ENCODE data around the gene SPACA7. TPM values are rescaled to one million over a fixed set of nuclear protein-coding genes. Genes with fewer than 3 reads are reported as not detected.

Gene SPACA7
- total RNA-seq, 3 donors from 2014 or later = not detected

DNA sequence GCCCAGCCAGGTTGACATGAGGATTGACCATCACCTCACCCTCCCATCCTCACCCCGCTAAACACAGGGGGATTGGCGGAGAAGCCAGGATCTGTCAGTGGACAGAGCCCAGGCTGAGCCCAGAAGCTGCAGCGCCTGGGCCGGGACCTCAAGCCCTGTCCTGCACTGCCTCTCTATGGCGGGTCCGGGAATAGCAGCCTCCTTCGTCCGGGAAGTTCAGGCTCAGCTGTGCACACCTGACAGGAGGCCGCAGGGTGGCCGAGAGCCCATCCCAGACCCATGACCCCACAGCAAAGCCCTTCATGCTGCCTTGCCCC, 67.8 kb downstream of the SPACA7 start:
- DNase-seq = peak; percentile 19

DNA sequence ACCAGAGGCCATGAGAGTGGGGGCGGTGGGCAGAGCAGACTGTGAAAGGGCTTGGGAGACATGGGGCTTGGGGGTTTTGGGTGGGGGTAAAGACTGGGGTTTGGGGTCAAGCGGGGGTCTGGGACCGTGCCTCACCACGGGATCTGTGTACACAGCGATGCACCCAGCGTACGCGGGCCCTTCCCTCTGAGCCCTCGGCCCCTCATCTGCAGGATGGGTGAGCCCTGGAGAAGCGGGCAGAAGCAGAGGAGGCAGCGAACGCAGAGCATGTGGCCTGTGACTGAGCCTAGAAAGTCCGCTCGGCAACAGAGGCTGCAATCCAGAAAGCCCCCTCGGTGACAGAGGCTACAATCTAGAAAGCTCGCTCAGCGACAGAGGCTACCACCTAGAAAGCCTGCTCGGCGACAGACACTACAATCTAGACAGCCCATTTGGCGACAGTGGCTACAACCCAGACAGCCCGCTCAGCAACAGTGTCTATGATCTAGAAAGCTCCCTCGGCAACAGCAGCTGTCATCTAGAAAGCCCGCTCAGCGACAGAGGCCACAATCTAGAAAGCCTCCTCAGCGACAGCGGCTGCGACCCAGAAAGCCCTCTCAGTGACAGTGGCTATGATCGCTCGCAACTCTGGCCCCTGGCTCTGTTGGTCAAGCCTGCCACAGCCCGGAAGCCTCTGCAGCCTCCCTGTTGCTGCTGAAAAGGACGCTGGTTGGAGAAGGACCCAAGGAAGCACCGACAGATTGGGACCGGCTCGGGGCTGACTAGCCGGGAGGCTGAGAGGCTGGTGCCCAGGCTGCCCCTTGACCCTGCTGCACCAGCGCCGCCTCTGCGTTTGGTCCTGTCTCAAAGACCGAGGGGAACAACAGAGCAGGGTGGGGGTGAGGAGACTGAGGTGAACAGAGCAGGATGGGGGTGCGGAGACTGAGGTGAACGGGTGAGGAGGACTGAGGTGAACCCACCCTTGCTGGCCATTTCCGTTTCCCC, 68.6 kb downstream of the SPACA7 start:
- Mint-ChIP-seq H3K4me1 (ENCODE audit: low read depth) (peaks cover 2% of the 10 kb centered on the region), H3K9me3 (no peaks in the 10 kb centered on the region), H3K27me3 (ENCODE audit: low read depth) (peaks cover 43% of the 10 kb centered on the region), H3K4me3 (no peak overlapping the region), H3K36me3 (ENCODE audit: insufficient read depth) (no peaks in the 10 kb centered on the region)
- ATAC-seq = no peak
- DNase-seq = no peak

More for the DNA sequence above, 67.8 kb downstream of the SPACA7 start:
- Mint-ChIP-seq H3K36me3 (ENCODE audit: insufficient read depth) (no peaks in the 10 kb centered on the region), H3K9me3 (no peaks in the 10 kb centered on the region), H3K27me3 (ENCODE audit: low read depth) (peaks cover 47% of the 10 kb centered on the region), H3K4me1 (ENCODE audit: low read depth) (peaks cover 2% of the 10 kb centered on the region), H3K4me3 (no peak overlapping the region)
- ATAC-seq = peak; percentile 32 to 42

GRCh38 chr13:112445411-112446271, 69.5 kb downstream of the SPACA7 start:
- peaks cover 2% of the 10 kb centered on the region for H3K4me1 Mint-ChIP-seq (ENCODE audit: low read depth)
- H3K4me3 Mint-ChIP-seq = no peak overlapping the region
- ATAC-seq = no peak
- H3K9me3 Mint-ChIP-seq = no peaks in the 10 kb centered on the region
- H3K27me3 Mint-ChIP-seq (ENCODE audit: low read depth) = peaks cover 34% of the 10 kb centered on the region
- H3K36me3 Mint-ChIP-seq (ENCODE audit: insufficient read depth) = no peaks in the 10 kb centered on the region
- no peak for DNase-seq

- H3K27me3 Mint-ChIP-seq (ENCODE audit: low read depth) = peaks cover 31% of the 10 kb centered on the region
- no peak overlapping the region for H3K4me3 Mint-ChIP-seq
- ATAC-seq (no peak), DNase-seq (no peak)
- no peaks in the 10 kb centered on the region for H3K9me3 Mint-ChIP-seq
- H3K36me3 Mint-ChIP-seq (ENCODE audit: insufficient read depth) = no peaks in the 10 kb centered on the region
- H3K4me1 Mint-ChIP-seq (ENCODE audit: low read depth) = peaks cover 2% of the 10 kb centered on the region
These were observed 70.2 kb downstream of the SPACA7 start for GRCh38 chr13:112446347-112446861.

DNA sequence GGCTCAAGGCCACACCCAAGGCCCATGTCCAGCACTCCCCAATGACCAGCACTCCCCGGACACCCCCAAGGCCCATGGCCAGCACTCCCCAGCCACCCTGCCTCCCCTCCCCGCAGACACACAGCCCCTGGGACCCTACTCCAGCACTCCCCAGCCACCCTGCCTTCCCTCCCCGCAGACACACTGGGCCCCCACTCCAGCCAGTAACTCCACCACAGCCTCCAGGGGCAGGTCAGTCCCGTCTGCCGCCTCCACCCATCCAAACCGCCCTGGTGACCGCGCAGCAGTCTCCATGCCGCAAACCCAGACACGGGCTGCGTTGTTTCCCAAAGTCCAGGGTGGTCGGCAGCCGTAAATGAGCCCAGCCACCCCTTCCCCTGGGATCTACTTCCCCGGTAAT, 70.7 kb downstream of the SPACA7 start:
- ATAC-seq (no peak), DNase-seq (no peak)
- no peak overlapping the region for H3K4me3 Mint-ChIP-seq
- no peaks in the 10 kb centered on the region for H3K9me3 Mint-ChIP-seq
- peaks cover 27% of the 10 kb centered on the region for H3K27me3 Mint-ChIP-seq (ENCODE audit: low read depth)
- peaks cover 2% of the 10 kb centered on the region for H3K4me1 Mint-ChIP-seq (ENCODE audit: low read depth)
- no peaks in the 10 kb centered on the region for H3K36me3 Mint-ChIP-seq (ENCODE audit: insufficient read depth)

- H3K4me1 Mint-ChIP-seq (ENCODE audit: low read depth) = peaks cover 2% of the 10 kb centered on the region
- DNase-seq = no peak
- H3K27me3 Mint-ChIP-seq (ENCODE audit: low read depth) = peaks cover 24% of the 10 kb centered on the region
- H3K4me3 Mint-ChIP-seq = no peak overlapping the region
- H3K36me3 Mint-ChIP-seq (ENCODE audit: insufficient read depth) = no peaks in the 10 kb centered on the region
- no peaks in the 10 kb centered on the region for H3K9me3 Mint-ChIP-seq
- ATAC-seq = no peak
These were observed 71.2 kb downstream of the SPACA7 start for GRCh38 chr13:112447306-112447705.

DNA sequence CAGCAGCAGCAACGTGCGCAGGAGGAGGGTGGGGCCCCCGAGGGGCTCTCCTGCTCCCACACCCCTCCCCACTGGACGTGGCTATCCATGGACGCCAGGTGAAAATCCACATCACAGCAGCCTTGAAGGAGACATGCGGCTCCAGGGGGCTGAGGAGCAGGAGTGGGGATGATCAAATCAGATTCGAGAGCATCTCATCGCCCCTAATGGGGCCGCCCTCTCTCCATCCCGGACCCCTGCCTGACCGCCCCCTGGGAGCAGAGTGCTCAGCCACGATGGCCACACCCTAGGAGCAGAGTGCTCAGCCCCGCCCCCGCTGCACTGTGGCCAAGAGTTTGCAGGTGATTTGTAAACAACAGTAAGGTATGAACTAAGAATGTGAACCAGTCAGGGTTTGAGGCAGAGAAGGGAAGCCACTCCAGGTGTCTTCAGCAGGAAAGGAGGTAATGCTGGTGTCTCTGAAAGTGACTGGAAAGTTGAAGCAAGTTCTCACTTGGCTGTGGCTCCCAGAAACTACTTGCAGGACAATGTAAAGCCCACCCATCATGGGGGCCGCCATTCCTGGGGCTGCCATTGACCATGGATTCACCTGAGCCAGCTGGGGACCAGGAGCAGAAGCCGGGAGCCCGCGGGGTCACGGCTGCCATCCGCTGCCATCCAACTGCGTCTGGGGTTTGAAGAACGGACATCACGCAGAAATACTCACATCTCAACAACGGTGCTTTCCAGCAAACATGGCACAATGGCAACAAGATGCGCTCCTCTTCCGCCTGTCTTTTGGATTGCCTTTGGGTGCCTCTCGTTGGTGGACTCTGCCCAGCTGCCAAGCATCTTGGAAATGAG, 71.8 kb downstream of the SPACA7 start:
- Mint-ChIP-seq H3K4me3 (no peak overlapping the region), H3K27me3 (ENCODE audit: low read depth) (peaks cover 24% of the 10 kb centered on the region), H3K36me3 (ENCODE audit: insufficient read depth) (no peaks in the 10 kb centered on the region), H3K9me3 (no peaks in the 10 kb centered on the region), H3K4me1 (ENCODE audit: low read depth) (peaks cover 2% of the 10 kb centered on the region)
- no peak for DNase-seq
- no peak for ATAC-seq

DNA sequence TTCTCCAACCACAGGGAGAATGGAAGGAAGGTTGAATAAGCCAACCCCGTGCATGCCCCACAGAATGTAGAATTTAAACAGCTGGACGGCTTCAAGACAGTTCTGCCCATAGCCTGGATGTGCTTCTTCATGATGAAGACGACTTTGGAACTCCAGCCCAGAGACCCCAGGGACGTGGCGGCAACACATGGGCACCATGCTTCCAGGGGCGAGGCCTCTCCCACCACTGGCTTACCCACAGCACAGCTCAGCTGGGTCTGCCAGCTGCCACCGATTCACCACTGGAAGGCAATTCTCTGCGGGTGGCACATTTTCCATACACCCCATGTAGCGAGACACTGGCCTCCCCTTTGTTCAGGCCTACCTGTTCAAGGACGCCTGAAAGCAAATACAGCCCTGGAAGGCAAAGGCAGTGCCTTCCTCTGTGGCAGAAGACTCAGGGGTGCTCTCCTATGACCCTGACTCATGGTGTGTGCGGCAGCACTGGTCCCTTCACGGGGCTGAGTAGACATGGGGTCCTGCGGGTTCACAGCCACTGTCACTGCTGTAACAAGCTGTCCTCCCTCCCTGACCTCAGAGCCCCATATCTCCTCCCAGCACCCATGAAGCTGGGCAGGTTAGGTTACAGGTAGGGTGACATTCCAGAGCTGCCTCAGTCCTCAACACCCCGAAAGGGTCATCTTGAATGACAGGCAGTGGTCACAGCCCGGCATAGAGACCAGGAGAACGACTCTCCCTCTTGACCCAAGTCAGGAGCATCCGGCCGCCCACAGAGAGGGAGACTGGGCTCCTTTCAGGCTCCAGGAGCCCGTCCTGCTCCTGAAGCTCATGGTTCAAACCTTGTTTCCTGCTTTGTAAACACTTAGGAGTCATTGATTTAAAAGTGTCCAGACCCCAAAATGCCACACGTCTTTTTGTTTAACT, 72.7 kb downstream of the SPACA7 start:
- Mint-ChIP-seq H3K36me3 (ENCODE audit: insufficient read depth) (no peaks in the 10 kb centered on the region), H3K9me3 (no peaks in the 10 kb centered on the region), H3K4me1 (ENCODE audit: low read depth) (no peaks in the 10 kb centered on the region), H3K27me3 (ENCODE audit: low read depth) (peaks cover 15% of the 10 kb centered on the region), H3K4me3 (no peak overlapping the region)
- ATAC-seq (no peak), DNase-seq (no peak)

- Mint-ChIP-seq H3K4me3 (no peak overlapping the region), H3K9me3 (no peaks in the 10 kb centered on the region)
- ATAC-seq = no peak
These were observed 73.4 kb downstream of the SPACA7 start for GRCh38 chr13:112449545-112449930.

GRCh38 chr13:112450118-112450903, 74.2 kb downstream of the SPACA7 start:
- H3K36me3 Mint-ChIP-seq (ENCODE audit: insufficient read depth) = no peaks in the 10 kb centered on the region
- no peak overlapping the region for H3K4me3 Mint-ChIP-seq
- no peaks in the 10 kb centered on the region for H3K4me1 Mint-ChIP-seq (ENCODE audit: low read depth)
- no peaks in the 10 kb centered on the region for H3K9me3 Mint-ChIP-seq
- no peak for ATAC-seq
- H3K27me3 Mint-ChIP-seq (ENCODE audit: low read depth) = peaks cover 10% of the 10 kb centered on the region
- no peak for DNase-seq

More at GRCh38 chr13:112449545-112449930, 73.4 kb downstream of the SPACA7 start:
- DNase-seq = no peak
- no peaks in the 10 kb centered on the region for H3K4me1 Mint-ChIP-seq (ENCODE audit: low read depth)
- peaks cover 12% of the 10 kb centered on the region for H3K27me3 Mint-ChIP-seq (ENCODE audit: low read depth)
- no peaks in the 10 kb centered on the region for H3K36me3 Mint-ChIP-seq (ENCODE audit: insufficient read depth)

DNA sequence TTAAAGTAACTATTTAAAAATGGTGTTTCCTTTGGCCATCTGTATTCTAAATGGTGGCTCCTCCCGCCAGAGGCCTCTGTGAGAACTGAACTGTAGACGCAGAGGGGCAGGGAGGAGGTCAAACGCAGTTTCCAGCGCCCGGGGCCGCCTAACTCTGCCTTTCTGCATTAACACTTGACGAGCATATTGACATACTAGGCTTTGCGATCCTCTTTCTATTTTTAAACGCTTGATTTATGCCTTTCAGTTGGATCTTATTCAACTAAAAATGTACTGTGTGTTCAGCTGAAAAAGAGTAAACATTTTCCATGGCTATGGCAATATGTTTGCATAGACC, 74.7 kb downstream of the SPACA7 start:
- H3K36me3 Mint-ChIP-seq (ENCODE audit: insufficient read depth) = no peaks in the 10 kb centered on the region

DNA sequence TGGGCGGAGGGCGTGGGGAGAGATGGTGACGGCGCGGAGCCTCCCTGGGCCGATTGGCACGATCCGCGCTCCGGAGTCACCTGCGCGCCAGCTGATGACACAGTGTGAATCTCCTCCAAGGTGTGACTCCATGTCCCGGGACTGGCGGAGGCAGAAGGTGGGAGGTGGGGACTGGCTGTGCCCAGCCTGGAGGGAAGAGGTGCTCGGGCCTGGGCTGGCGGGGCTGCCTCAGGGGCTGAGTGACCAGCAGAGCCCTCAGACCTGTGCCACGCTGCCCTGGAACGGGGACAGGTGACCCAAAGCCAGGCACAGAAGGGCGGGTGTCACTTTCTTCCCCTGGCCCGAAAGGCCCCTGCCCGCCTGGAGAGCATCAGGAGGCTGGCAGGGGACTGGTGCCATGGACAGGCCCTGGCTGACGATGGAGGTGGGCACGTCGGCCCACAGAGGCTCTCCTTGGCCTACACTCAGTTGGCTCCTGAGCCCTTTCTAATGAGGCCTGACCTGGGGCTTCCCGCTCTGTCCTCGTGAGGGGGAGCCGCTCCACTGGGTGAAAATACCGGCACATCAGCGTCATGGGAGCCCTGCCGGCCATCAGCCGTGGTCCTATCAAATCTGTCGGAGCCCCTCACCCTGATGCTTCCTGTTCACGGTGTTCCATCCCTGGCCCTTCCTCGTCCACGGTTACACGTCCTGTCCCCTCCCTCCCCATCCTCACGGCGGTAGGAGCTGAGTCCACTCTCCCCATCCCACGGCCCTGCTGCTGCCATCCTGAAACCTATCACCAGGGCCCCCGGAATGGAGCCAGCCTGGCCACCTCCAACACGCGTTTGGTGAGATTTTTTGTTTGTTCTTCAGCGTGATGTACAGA, 75.6 kb downstream of the SPACA7 start:
- Mint-ChIP-seq H3K4me3 (no peak overlapping the region), H3K9me3 (no peaks in the 10 kb centered on the region), H3K27me3 (ENCODE audit: low read depth) (peaks cover 8% of the 10 kb centered on the region), H3K36me3 (ENCODE audit: insufficient read depth) (no peaks in the 10 kb centered on the region), H3K4me1 (ENCODE audit: low read depth) (no peaks in the 10 kb centered on the region)
- DNase-seq (no peak), ATAC-seq (peak in 1 of 2 donors; percentile 18)

More for the DNA sequence above, 74.7 kb downstream of the SPACA7 start:
- Mint-ChIP-seq H3K27me3 (ENCODE audit: low read depth) (peaks cover 8% of the 10 kb centered on the region), H3K4me3 (no peak overlapping the region), H3K4me1 (ENCODE audit: low read depth) (no peaks in the 10 kb centered on the region), H3K9me3 (no peaks in the 10 kb centered on the region)
- DNase-seq (no peak), ATAC-seq (no peak)

All from activated T-cell treated with anti-CD3 and anti-CD28 coated beads, Interleukin-2, amount 50 U/mL, for 4 hours (primary cell).